Measurements from ENCODE around the gene PPP1R11.

GRCh38 chr6:30104661-30105060 lies 37.7 kb downstream of the PPP1R11 start:
- no peak for TF ChIP-seq CTCF (IDR thresholded peaks at IDR 0.05)
- no peak for TF ChIP-seq POLR2A (IDR thresholded peaks at IDR 0.05)
